Astrocyte (in vitro differentiated cells and primary cell): ENCODE measurements around the gene ZNF438. TPM values are rescaled to one million over a fixed set of nuclear protein-coding genes. Genes with fewer than 3 reads are reported as not detected.
A peak's percentile ranks its signal among the peaks of the same experiment; 100 is the strongest.
"Not testable (repeated sequence)": the region's sequence is repeated elsewhere in the genome, so short reads cannot be mapped to it uniquely, and the experiment has no call there.

Experiments
- DNase-seq: peaks from one replicate; pipeline ENCODE4 v3.0.0-alpha.2; 2010; ENCODE audit warnings: low read depth
- FAIRE-seq: peaks from 2 replicates; lab custom pipeline; 2011; peaks lifted over from hg19 to GRCh38; lab: Jason Lieb, UNC
- H2AFZ ChIP-seq: 2 replicates; pipeline ENCODE4 v1.6.0; 2012; ENCODE audit warnings: low read depth, low read length, inconsistent platforms
- H3K27ac ChIP-seq: 2 replicates; pipeline ENCODE4 v1.5.1; 2011; ENCODE audit warnings: low read depth, low read length, inconsistent platforms
- H3K27me3 ChIP-seq: 2 replicates; pipeline ENCODE4 v1.6.0; 2011; ENCODE audit warnings: low read length, inconsistent platforms; ENCODE audit not compliant: insufficient read depth
- H3K36me3 ChIP-seq: 2 replicates; pipeline ENCODE4 v1.5.1; 2011; ENCODE audit warnings: low read length, inconsistent platforms; ENCODE audit not compliant: insufficient read depth
- H3K4me1 ChIP-seq: 2 replicates; pipeline ENCODE4 v1.5.1; 2011; ENCODE audit warnings: low read length, inconsistent platforms; ENCODE audit not compliant: insufficient read depth
- H3K4me2 ChIP-seq: 2 replicates; pipeline ENCODE4 v1.6.0; 2012; ENCODE audit warnings: low read length, inconsistent platforms
- H3K4me3 ChIP-seq: 2 replicates; pipeline ENCODE4 v1.5.1; 2011; ENCODE audit warnings: low read depth, mild to moderate bottlenecking, low read length, inconsistent platforms; ENCODE audit not compliant: insufficient read depth
- H3K79me2 ChIP-seq: 2 replicates; pipeline ENCODE4 v1.6.0; 2012; ENCODE audit warnings: mild to moderate bottlenecking, low read length, inconsistent platforms; ENCODE audit not compliant: insufficient read depth
- H3K9ac ChIP-seq: 2 replicates; pipeline ENCODE4 v1.6.0; 2012; ENCODE audit warnings: mild to moderate bottlenecking, low read length, inconsistent platforms
- H3K9me3 ChIP-seq: 2 replicates; pipeline ENCODE4 v1.5.1; 2012; ENCODE audit warnings: low read depth, mild to moderate bottlenecking, low read length, inconsistent platforms; ENCODE audit not compliant: insufficient read depth
- H4K20me1 ChIP-seq: 2 replicates; pipeline ENCODE4 v1.6.0; 2012; ENCODE audit warnings: low read length, inconsistent platforms; ENCODE audit not compliant: insufficient read depth
- H3K27ac Mint-ChIP-seq: one replicate; pipeline ENCODE4 v1.8.0; 2021; ENCODE audit warnings: mild to moderate bottlenecking, mixed read lengths; ENCODE audit not compliant: unreplicated experiment
- H3K27me3 Mint-ChIP-seq: one replicate; pipeline ENCODE4 v1.8.0; 2021; ENCODE audit warnings: low read depth, mixed read lengths; ENCODE audit not compliant: unreplicated experiment
- H3K36me3 Mint-ChIP-seq: one replicate; pipeline ENCODE4 v1.8.0; 2021; ENCODE audit warnings: low read depth, mixed read lengths; ENCODE audit not compliant: unreplicated experiment
- H3K4me1 Mint-ChIP-seq: one replicate; pipeline ENCODE4 v1.8.0; 2021; ENCODE audit warnings: low read depth, mixed read lengths; ENCODE audit not compliant: unreplicated experiment
- H3K4me3 Mint-ChIP-seq: one replicate; pipeline ENCODE4 v1.8.0; 2021; ENCODE audit warnings: mild to moderate bottlenecking, moderate library complexity, mixed read lengths; ENCODE audit not compliant: unreplicated experiment
- H3K9me3 Mint-ChIP-seq: one replicate; pipeline ENCODE4 v1.8.0; 2021; ENCODE audit warnings: mild to moderate bottlenecking, mixed read lengths; ENCODE audit not compliant: unreplicated experiment
- EZH2 ChIP-seq: IDR thresholded peaks from 2 replicates; pipeline ENCODE4 v1.6.1; 2012; ENCODE audit warnings: mild to moderate bottlenecking, low read length, inconsistent platforms; ENCODE audit not compliant: insufficient read depth
- total RNA-seq: library from RNA; stranded (reverse); gene quantifications from 2 replicates; pipeline ENCODE4 v1.2.1, GENCODE V29; 2021
- TF ChIP-seq, protein P1 (sequence below): IDR thresholded peaks from 2 replicates; pipeline ENCODE4 v1.5.1; 2011; ENCODE audit warnings: low read depth, mild to moderate bottlenecking, inconsistent platforms, low read length, moderate library complexity; ENCODE audit not compliant: insufficient read depth

ZNF438 gene
- total RNA-seq, 1 donor from 2014 or later, result 2.2 TPM

DNA sequence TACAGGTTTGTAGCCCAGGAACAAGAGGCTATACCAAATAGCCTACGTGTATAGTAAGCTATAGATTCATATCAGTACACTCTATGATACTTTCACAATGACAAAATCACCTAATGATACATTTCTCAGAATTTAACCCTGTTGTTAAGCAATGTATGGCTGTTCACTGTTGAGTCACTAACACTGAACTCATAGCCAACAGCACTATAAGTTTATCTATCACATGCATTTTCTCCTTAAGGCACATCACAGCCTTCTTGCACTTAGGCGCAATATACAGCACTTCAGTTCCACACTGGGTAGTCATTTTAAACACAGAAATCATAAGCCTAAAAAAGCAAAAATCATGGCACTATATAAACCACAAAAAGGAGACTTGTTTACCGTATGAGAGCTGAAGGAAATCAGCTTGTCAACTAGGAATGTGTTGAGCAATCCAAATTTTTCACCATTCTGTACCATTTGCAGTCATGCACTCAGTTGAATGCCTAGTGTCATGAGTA, 45.6 kb downstream of the ZNF438 start:
- Mint-ChIP-seq H3K4me3 (no peak overlapping the region), H3K9me3 (no peaks in the 10 kb centered on the region), H3K27me3 (no peaks in the 10 kb centered on the region), H3K36me3 (no peaks in the 10 kb centered on the region), H3K27ac (no peak overlapping the region), H3K4me1 (peaks cover 14% of the 10 kb centered on the region)
- Histone ChIP-seq H3K9me3 (no peaks in the 10 kb centered on the region), H2AFZ (no peak overlapping the region), H3K27me3 (no peaks in the 10 kb centered on the region), H3K4me2 (peak overlapping the region; percentile 26), H3K79me2 (no peaks in the 10 kb centered on the region), H3K4me1 (peaks cover 23% of the 10 kb centered on the region), H3K4me3 (no peak overlapping the region), H3K36me3 (no peaks in the 10 kb centered on the region), H4K20me1 (no peaks in the 10 kb centered on the region), H3K27ac (peak overlapping the region; percentile 69), H3K9ac (no peak overlapping the region)
- peak; percentile 78 for FAIRE-seq
- no peak for TF ChIP-seq EZH2
- TF ChIP-seq, protein P1, sequence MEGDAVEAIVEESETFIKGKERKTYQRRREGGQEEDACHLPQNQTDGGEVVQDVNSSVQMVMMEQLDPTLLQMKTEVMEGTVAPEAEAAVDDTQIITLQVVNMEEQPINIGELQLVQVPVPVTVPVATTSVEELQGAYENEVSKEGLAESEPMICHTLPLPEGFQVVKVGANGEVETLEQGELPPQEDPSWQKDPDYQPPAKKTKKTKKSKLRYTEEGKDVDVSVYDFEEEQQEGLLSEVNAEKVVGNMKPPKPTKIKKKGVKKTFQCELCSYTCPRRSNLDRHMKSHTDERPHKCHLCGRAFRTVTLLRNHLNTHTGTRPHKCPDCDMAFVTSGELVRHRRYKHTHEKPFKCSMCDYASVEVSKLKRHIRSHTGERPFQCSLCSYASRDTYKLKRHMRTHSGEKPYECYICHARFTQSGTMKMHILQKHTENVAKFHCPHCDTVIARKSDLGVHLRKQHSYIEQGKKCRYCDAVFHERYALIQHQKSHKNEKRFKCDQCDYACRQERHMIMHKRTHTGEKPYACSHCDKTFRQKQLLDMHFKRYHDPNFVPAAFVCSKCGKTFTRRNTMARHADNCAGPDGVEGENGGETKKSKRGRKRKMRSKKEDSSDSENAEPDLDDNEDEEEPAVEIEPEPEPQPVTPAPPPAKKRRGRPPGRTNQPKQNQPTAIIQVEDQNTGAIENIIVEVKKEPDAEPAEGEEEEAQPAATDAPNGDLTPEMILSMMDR, result no peak
- peak; percentile 43 for DNase-seq

DNA sequence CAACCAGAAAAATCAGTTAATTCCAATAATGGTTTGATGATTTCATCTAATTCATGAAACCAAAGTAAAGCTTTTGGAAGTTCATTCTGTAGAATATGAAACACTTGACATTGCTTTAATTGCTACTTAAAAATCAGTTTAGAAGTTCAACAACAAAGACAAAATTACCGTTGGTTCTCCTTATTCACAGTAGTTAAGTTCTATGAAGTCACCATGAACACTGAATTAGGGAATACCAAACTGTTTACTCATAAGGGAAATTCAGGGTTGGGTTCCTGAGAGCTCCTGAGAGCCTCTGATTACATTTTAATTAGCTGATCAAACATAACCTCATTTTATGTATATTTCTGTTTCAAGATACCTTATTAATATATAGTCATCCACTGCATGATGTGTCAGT, 46.2 kb downstream of the ZNF438 start:
- Histone ChIP-seq H2AFZ (peak overlapping the region; percentile 3), H3K27ac (peak overlapping the region; percentile 69), H3K9me3 (no peaks in the 10 kb centered on the region), H3K4me3 (no peak overlapping the region), H4K20me1 (no peaks in the 10 kb centered on the region), H3K9ac (peak overlapping the region; percentile 52), H3K79me2 (no peaks in the 10 kb centered on the region), H3K4me1 (peaks cover 23% of the 10 kb centered on the region), H3K4me2 (peak overlapping the region; percentile 60), H3K27me3 (no peaks in the 10 kb centered on the region), H3K36me3 (no peaks in the 10 kb centered on the region)
- Mint-ChIP-seq H3K4me1 (peaks cover 14% of the 10 kb centered on the region), H3K9me3 (no peaks in the 10 kb centered on the region), H3K36me3 (no peaks in the 10 kb centered on the region), H3K27me3 (no peaks in the 10 kb centered on the region), H3K4me3 (no peak overlapping the region), H3K27ac (peak overlapping the region; percentile 50)
- peak; percentile 63 for DNase-seq
- TF ChIP-seq, protein P1, result no peak
- TF ChIP-seq EZH2, result no peak
- FAIRE-seq, result peak; percentile 87

DNA sequence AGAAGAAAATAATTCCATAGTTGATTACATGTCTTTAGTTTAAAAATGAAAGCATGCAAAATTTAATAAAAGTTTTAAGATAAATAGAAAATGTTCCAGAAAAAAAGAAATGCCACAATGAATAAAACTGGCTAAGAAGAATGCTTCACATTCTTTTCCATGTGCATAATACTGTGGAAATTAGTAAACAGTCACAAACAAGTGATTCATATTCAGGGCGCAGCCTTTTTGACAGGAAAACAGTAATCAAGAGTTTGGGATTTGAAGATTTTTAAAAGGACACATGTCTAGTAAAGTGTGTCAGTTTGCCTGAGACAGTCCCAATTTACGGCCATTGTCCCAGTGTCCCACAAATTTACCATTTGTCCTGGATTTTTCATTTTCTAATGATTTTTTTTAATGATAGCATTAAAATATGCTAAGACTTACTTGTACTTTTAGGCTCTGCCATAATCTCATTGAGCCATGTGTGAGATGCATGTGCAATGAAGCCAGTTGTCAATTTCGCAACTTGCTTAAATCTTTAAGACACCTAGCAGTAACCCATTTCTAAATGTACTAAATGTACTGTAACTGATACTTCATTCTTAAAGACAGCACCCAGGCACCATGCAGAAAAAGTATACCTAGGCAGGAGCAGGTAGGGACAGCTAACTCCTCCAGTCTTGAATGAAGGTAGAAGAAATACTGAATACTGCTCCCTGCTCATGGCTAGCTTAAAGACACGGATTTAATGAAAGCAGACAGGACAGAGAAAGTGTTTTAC, 46.9 kb downstream of the ZNF438 start:
- TF ChIP-seq, protein P1, result no peak
- no peak for TF ChIP-seq EZH2
- no peak overlapping the region for H3K4me3 ChIP-seq
- H3K9me3 Mint-ChIP-seq, result no peaks in the 10 kb centered on the region
- peak overlapping the region; percentile 50 for H3K27ac Mint-ChIP-seq
- H3K4me2 ChIP-seq, result peak overlapping the region; percentile 60
- no peaks in the 10 kb centered on the region for H4K20me1 ChIP-seq
- H3K79me2 ChIP-seq, result no peaks in the 10 kb centered on the region
- H3K9ac ChIP-seq, result peak overlapping the region; percentile 52
- no peak overlapping the region for H3K4me3 Mint-ChIP-seq
- no peak overlapping the region for H2AFZ ChIP-seq
- peaks cover 4% of the 10 kb centered on the region for H3K36me3 Mint-ChIP-seq
- FAIRE-seq (peak; percentile 47), DNase-seq (peak; percentile 34)
- peaks cover 14% of the 10 kb centered on the region for H3K4me1 Mint-ChIP-seq
- H3K9me3 ChIP-seq, result no peaks in the 10 kb centered on the region
- peak overlapping the region; percentile 69 for H3K27ac ChIP-seq
- peaks cover 23% of the 10 kb centered on the region for H3K4me1 ChIP-seq
- H3K27me3 ChIP-seq, result no peaks in the 10 kb centered on the region
- H3K36me3 ChIP-seq, result no peaks in the 10 kb centered on the region
- H3K27me3 Mint-ChIP-seq, result no peaks in the 10 kb centered on the region

DNA sequence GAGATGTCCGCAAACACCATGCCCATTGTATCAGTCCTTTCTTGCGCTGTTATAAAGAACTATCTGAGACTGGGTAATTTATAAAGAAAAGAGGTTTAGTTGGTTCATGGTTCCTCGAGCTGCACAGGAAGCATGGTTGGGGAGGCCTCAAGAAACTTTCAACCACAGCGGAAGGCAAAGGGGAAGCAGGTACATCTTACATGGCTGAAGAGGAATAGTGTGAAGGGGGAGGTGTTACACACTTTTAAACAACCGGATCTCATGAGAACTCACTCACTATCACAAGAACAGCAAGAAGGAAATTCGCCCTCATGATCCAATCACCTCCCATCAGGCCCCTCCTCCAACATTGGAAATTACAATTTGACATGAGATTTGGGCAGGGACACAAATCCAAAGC, 48.5 kb downstream of the ZNF438 start:
- H3K36me3 ChIP-seq, H2AFZ ChIP-seq, H3K4me3 Mint-ChIP-seq, H3K27me3 Mint-ChIP-seq, H3K27me3 ChIP-seq, H3K4me2 ChIP-seq, DNase-seq, H3K79me2 ChIP-seq, H3K4me3 ChIP-seq, H3K9ac ChIP-seq, H3K9me3 Mint-ChIP-seq, H3K27ac Mint-ChIP-seq, H4K20me1 ChIP-seq, FAIRE-seq, H3K27ac ChIP-seq, H3K9me3 ChIP-seq: not testable (repeated sequence)
- H3K4me1 ChIP-seq, result peaks cover 23% of the 10 kb centered on the region
- Mint-ChIP-seq H3K4me1 (peaks cover 14% of the 10 kb centered on the region), H3K36me3 (peaks cover 14% of the 10 kb centered on the region)
